H1 (cell line): ENCODE data around the gene TMEM151A. TPM values are rescaled to one million over a fixed set of nuclear protein-coding genes. Genes with fewer than 3 reads are reported as not detected.
A peak's percentile ranks its signal among the peaks of the same experiment; 100 is the strongest.

Source experiments
- BACH1 ChIP-seq: IDR thresholded peaks from 2 replicates; pipeline ENCODE4 v1.6.1; 2012; ENCODE audit warnings: low read length, improper control_type of control experiment
- EP300 ChIP-seq, 2 experiments: IDR thresholded peaks; 1 replicate in 1 of 2; 2 replicates in 1 of 2; pipeline ENCODE4 v1.6.1; 2011 to 2012; ENCODE audit warnings: low read depth in 2 of 2, low read length in 2 of 2, mild to moderate bottlenecking in 2 of 2, borderline replicate concordance in 1 of 2, inconsistent platforms in 1 of 2, moderate library complexity in 1 of 2
- GTF2F1 ChIP-seq: IDR thresholded peaks from 2 replicates; pipeline ENCODE4 v1.6.1; 2012; ENCODE audit warnings: low read depth, low read length, improper control_type of control experiment, borderline replicate concordance
- JUND ChIP-seq: IDR thresholded peaks from 2 replicates; pipeline ENCODE4 v1.6.1; 2011; ENCODE audit warnings: mild to moderate bottlenecking, improper control_type of control experiment, low read length
- KDM5A ChIP-seq: fragments of 200-600 bp; IDR thresholded peaks from 2 replicates; pipeline ENCODE4 v1.7.1; 2012; ENCODE audit warnings: mild to moderate bottlenecking, low read length, inconsistent platforms, mixed read lengths
- MAFK ChIP-seq: IDR thresholded peaks from 2 replicates; pipeline ENCODE4 v1.6.1; 2012; ENCODE audit warnings: low read depth, mild to moderate bottlenecking, improper control_type of control experiment, low read length
- NRF1 ChIP-seq: IDR thresholded peaks from 2 replicates; pipeline ENCODE4 v1.6.1; 2011; ENCODE audit warnings: mild to moderate bottlenecking, low read depth, low read length, improper control_type of control experiment
- RBBP5 ChIP-seq: IDR thresholded peaks from 2 replicates; pipeline ENCODE4 v1.7.1; 2012; ENCODE audit warnings: low read depth, mild to moderate bottlenecking, inconsistent platforms, low read length, moderate library complexity, borderline replicate concordance
- TEAD4 ChIP-seq: IDR thresholded peaks from 2 replicates; pipeline ENCODE4 v1.6.1; 2012; ENCODE audit warnings: low read depth, low read length, inconsistent platforms, mixed read lengths
- polyA plus RNA-seq, 7 experiments: library from polyadenylated mRNA; depleted of rRNA in 3 of 7; stranded (reverse) in 5 of 7; unstranded in 2 of 7; fragments of >200 nt in 5 of 7; fragments of 200-250 nt in 2 of 7; gene quantifications; 1 replicate in 5 of 7; 2 replicates in 1 of 7; 4 replicates in 1 of 7; pipeline versions ENCODE4 v1.2.1 to v1.2.3, GENCODE V29; 2011 to 2013; ENCODE audit warnings: missing spikeins in 2 of 7, mixed read lengths in 2 of 7
- total RNA-seq: library from RNA; stranded (reverse); fragmentation: NEBNext Ultra II Directional; extraction: Animal tissue kit (Norgen Biotek cat#: 25700); gene quantifications from 2 replicates; pipeline ENCODE4 v1.2.1, GENCODE V29; 2021
- TF ChIP-seq, protein P1 (sequence below): IDR thresholded peaks from 2 replicates; pipeline ENCODE4 v1.6.1; 2011; ENCODE audit warnings: low read length, improper control_type of control experiment

Gene TMEM151A
- total and polyA plus RNA-seq, 2 of the 8 experiments (the other 6 are each of a cell fraction or from before 2014, with no cell fraction given): 3.2 TPM

DNA sequence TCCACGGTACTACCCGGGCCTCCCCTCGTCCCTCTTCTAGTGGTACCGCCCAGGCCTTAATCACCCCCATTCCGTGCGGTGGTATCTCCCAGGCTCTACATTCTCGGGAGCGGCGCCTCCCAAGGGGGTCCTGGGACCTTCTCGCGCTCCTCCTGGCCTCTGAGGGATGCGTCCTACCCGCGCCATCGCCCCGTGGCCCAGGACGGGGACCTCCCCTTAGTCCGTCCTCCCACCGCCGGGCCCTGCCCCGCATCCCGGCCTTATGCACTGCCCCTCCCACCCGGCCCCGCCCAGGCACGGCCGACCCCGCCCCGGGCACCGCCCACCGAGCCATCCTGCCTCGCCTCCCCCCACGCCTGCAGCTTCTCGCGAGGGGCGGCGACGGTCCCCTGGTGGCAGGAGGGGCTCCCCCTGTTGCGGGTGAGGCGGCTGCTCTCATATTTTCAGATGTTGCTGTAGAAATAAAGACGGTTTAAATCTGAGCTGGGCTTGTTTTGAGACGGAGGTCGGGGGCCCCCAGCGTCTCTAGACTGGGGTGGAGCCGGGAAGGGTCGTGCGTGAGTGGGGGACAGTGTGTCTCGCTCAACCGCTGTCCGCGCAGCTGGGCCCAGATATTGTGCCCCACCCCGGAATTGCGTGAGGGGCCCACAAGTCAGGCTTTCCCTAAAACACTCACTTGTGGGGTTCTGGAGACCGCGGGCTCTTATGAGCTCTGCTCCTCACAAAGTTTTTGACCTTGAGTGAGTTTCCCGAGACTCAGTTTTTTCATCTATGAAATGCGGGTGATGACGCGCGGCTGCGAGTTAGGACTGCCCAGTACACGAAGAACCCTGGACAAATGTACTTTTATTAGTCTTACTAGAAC lies 24.1 kb upstream of the TMEM151A start (continued):
- TF ChIP-seq, protein P1, sequence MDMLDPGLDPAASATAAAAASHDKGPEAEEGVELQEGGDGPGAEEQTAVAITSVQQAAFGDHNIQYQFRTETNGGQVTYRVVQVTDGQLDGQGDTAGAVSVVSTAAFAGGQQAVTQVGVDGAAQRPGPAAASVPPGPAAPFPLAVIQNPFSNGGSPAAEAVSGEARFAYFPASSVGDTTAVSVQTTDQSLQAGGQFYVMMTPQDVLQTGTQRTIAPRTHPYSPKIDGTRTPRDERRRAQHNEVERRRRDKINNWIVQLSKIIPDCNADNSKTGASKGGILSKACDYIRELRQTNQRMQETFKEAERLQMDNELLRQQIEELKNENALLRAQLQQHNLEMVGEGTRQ: no peak
- TF ChIP-seq BACH1 (peak; percentile 52), KDM5A (no peak), JUND (peak; percentile 88), RBBP5 (0 out of 2 replicates have a peak, but pooled peaks have one; percentile 56), NRF1 (no peak), EP300 (IDR thresholded peaks at IDR 0.05; ENCODE audit: borderline replicate concordance in 1 of 2, low read depth in 2 of 2, low read length in 2 of 2) (peak in 1 of 2 experiments; percentile 96; a peak in 2 of 3 replicates), MAFK (no peak), TEAD4 (peak; percentile 61), GTF2F1 (no peak)
